ENCODE data around the gene QSOX2.

Gene QSOX2

DNA sequence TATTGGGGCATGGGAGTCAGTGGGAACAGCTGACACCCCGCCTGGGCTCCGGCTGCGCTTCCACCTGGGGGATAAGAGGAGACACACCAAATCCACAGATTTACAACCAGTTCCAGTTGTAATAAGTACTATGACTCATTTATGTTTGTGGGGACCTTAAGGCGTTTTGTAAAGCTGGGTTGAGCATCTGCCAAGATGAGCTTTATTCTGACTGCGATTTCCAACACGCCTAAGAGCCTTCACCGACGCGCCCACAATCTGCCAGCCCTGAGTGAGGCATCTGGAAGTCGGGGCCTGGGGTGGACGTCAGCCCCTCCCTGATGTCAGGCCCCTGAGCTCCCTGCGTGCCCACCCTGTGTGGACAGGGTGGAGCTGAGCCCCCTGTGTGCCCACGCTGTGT lies 26.3 kb downstream of the QSOX2 start:
- no peak for DNase-seq

DNA sequence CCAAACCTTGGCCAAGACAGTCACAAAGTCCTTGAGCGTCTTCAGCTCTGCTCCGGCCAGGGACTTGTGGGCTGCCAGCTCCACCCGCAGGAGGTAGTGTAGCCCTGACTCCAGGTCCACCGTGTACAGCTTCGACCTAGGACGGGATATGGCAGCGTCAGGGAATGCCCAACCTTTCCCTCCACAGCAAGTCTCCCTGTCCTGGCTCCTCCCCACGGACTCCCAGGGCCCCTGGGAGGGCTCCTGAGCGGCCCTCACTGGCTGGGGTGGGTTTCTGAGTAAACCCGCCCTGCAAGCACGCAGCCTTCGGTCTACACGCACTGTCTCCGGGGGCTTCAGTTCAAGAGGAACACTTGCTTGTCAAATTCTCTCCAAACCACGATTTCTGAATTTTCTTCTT lies 26.9 kb downstream of the QSOX2 start:
- DNase-seq = no peak

DNA sequence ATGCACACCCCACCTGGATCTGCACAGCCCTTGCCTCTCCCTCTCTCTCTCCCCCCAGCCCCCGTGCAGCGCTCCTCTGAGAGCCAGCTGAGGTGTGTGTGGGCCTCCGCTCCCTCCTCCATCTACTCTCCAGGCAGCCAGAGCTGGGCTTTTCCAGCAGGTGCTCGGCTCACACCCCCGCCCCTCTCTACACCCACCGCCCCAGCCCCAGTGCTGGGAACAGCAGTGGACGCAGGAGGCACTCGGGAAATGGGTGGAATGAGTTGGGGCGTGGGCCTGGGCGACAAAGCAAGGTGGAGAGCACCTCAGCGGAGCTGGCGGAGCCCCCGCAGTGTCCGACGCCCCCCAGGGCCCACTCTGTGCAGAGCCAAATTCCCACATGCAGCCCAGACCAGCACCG lies 27.3 kb downstream of the QSOX2 start:
- no peak for DNase-seq

DNA sequence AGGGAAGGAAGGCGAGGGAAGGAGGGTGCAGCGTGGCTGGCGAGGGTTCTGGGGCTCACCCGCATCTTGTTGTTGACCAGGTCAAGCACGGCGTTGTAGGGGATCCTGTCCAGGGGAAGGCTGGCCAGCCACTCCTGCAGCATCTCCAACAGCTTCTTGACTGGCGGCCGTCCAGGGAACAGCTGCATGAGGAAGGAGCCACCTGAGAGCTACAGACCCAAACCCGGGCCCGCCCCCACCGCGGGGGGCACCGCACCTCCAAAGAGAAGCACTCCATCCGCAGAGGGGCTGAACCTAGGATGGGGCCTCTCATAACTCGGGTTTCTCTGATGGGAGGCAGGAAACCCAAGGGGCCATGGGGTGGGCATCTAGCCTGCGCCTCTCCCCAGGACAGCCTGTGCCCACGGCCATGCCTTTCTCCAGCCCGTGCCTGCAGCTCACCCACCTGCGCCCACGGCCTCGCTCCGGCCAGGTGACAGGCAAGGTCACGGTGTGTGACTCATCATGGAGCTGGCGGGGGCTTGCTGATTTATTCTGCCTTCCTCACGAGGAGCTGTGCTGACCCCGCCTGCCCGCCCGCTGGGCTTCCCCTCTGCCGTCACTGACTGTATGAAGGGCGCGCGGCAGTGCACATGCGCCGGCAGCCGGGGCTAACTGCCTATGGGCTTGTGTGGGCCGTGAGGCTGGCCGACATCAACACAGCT lies 28.9 kb downstream of the QSOX2 start:
- no peak for DNase-seq

DNA sequence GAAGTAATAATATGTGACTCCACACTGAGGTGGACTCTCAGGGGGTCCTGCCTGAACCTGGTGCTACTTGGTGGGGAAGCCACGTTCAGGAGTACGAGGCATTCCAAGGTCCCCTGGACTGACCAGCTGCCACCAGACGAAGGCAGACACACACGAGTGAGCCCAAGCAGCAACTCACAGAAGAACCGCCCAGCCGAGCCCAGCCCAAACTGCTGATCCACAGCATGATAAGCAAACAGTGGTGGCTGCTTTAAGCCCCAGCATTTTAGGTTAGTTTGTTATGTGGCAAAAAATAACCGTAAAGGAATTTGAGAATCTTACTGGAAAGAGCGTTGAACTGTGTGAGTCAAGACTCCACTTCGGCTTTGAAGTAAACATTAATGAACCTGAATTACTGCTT lies 31.9 kb downstream of the QSOX2 start:
- DNase-seq = no peak

DNA sequence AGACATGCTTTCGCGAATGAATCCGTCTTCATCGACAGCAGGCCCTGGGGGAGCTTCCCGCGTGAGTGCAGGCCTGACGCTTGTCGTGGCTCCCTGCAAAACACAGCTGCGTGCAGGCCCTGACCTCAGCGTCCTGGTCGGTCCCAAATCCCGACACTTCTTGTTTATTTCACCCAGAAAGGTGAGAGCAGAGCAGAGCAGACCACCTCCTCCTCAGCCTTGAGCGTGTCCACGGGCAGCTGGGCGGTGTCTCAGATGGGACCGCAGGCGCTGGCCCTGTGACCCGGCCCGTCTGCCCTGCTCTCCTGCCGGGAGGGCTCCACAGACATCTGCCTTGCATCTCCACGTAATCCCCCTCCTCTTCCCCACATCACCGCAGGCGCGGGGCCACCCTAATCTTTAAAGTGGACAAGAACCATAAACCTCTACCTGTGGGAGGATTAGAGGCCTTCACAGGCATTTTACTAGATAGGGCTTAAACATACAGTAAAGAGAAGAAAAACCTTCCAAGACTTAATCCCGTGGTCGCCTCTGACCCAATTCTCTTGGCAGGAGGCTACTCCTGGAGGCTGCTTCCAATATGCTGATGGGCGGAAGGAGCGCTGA lies 33.2 kb downstream of the QSOX2 start:
- no peak for DNase-seq

DNA sequence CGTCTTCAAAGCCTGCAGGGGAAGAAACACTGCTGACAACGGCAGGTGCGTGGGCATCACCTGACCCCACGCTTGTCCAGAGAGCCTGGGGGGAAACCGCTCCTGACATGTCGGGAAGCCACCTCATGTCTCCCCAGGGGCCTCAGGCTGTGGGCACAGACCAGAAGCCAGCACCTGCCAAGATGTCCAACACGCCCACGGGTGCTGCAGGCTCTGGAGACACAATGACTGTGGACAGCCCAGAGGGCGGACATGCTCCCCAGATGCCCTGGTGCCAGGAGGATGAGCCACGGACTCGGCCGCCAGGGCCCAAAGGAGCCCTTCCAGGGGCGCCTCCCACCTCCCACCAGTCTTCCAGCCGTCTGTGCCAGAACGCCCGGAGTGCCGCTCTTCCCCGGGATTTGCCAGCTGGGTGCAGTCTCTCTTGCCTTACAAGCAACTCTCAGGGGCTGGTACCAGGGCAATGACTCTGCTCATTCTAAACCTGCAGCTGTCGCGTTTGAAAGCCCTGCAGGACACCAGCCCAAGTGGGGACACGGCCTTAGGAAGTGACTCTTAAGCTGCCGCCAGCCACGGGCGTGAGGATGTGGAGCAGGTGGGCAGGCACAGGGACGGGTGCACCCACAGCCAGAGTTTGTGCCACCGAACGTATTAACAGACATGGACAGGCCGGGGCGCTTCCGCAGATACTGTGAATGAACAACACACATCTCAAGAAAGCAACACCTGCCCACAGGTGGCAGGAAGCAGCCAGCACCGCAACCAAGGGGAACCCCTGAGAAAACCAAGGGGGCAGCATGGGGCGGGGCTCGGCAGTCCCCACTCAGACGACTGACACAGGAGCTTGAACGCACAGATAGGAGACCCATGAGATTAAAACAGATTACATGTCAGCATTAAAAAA lies 33.9 kb downstream of the QSOX2 start:
- DNase-seq = no peak

DNA sequence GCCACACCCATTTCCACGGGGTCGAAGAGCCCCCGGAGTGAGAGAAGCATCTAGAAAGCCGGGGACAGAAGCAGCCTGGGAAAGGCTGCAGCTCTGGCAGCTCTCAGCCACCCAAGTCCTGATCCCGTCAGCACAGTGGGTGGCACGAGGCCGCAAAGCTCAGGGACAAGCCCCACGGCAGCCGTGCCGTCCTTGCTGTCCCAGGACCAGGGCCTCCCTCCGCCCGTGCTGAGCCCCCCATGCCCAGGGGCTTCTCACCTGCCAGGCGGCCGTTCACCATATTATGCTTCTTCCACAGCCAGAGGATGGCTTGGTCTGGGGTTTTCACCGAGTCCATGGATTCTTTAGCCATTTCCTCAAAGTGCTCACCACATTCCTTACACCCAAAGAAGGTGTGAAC lies 34.6 kb downstream of the QSOX2 start:
- DNase-seq = no peak

DNA sequence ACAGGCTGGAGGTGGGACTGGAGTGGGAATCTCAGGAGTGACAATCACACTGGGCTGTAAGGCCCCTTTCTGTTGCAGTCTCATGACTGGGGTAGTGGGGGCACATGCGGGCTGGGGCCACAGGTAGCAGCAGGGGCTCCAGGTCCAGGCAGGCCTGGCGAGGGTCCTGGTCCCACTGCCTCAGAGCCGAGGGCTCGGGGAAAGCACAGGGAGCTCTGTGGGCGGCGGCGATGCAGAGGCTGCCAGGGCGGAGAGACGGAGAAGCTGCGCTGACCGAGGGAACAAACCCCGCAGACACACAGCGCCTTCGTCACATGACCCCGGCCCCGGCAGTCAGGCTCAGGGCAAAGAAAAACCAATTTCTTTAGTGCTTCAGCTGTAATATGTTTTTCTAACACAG lies 35.3 kb downstream of the QSOX2 start:
- DNase-seq = no peak

DNA sequence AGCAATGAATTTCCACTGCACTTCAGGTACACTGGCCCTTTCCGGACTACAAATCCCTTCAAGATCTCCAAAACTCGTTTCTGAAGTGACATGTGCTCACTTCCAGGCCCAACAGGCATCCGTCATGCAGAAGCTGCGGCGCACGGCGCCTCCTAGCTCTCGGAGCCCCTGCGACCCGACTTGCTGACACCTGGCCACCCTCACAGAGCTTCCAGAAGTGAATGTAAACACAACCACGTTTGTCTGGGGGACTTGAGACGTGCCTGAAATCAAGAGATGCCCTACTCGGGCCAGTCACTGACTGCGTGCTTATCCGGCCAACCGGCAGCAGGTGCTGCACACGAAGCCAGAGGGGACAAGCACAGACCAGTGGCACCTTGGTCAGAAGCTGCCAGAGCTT lies 35.8 kb downstream of the QSOX2 start:
- no peak for DNase-seq

DNA sequence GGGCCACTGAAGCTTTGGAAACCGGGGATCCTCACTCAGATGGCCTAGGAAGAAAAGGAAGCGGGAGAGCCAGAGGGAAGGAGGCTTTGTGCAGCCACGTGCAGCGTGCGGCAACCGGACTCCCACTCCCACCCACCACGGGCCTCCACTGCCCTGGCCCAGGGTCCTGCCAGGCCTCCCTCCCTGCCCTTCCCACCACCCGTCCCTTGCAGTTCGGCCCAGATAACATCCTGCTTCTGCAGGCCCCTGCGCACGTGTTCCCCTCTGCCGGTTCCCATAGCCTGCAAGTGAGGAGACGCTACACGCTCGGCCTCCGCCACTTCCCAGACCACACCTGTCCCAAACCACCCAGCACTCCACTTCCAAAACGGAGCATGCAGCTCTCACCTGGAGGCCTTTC lies 36.4 kb downstream of the QSOX2 start:
- no peak for DNase-seq

DNA sequence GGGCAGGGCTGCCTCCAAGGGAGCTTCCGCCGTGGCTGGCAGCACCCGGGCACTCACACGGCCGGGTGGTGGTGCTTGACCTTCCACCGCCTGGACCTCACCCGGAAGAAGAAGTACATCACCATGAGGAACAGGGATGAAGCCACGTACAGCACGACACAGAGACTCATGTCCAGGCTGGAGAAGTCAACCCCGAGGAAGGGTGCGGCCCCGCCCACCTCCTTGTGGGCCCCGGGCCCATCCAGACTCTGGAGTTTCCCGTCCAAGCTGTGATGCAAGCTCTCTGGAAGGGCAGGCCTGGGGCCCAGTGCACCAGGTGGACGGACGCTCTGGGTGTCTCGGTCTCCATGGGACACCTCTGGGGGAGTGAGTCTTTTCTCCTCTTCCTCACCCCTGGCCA lies 36.9 kb downstream of the QSOX2 start:
- no peak for DNase-seq

DNA sequence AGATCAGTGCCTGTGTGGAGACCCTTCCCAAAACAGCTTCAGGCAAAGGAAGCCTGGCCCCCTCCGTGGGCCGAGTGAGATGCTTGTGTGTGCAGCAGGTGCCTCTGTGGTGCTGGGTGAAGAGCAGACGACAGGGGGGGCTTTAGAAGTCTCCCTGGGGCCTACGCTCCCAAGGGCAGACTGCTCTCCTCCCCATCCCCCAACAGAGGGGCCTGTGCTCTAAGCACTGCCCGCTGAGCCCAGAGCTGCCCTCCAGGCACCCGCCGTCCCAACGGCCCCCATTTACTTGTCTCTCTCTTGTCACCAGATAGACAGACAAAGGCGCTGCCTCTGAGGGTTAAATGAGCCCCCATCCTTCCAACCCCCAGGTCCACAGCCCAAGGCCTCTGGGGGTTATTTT lies 38.0 kb downstream of the QSOX2 start:
- DNase-seq = no peak

DNA sequence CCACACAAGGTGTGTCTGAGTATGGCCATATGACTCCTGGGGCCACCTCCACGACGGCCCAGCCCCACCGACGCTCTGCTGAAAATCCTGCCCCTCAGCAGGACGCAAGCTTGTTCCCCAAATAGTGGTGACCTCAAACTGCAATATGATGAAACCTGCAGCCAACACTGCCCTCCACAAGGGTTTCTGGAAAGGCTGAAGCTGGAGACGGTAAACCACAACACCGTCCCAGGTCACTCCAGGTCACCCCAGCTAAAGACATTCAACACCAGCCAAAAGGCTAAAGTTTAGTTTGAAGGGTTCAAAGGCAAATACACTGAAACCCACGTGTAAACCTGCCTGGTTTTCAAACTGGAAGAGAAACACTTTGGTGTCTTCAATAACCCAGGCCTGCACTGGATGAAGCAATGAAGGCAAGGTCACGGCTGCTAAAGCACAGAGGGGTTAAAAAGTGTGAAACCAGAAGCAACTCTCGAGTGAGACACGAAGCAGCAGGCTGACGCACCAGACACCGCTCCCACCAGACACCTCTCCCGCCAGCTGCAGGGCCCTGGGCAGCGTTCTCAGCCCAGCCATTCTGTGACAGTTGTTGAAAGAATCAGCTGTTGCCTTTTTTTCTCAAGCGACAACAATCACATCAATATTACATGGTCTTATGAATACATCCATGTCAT lies 38.9 kb downstream of the QSOX2 start:
- DNase-seq = no peak

DNA sequence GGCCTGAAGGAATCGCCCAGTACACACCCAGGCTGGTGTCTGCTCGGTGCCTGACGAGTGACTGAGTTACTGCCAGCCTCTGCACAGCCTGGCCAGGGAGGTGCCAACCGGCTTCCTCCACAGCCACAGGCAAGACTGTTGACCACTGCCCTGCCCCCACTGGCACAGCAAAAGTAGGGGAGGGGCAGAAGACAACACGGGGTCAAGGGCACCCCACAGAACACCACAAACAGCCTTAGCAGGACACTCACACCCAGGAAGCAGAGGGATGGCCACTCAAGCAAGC lies 40.0 kb downstream of the QSOX2 start:
- DNase-seq = no peak

DNA sequence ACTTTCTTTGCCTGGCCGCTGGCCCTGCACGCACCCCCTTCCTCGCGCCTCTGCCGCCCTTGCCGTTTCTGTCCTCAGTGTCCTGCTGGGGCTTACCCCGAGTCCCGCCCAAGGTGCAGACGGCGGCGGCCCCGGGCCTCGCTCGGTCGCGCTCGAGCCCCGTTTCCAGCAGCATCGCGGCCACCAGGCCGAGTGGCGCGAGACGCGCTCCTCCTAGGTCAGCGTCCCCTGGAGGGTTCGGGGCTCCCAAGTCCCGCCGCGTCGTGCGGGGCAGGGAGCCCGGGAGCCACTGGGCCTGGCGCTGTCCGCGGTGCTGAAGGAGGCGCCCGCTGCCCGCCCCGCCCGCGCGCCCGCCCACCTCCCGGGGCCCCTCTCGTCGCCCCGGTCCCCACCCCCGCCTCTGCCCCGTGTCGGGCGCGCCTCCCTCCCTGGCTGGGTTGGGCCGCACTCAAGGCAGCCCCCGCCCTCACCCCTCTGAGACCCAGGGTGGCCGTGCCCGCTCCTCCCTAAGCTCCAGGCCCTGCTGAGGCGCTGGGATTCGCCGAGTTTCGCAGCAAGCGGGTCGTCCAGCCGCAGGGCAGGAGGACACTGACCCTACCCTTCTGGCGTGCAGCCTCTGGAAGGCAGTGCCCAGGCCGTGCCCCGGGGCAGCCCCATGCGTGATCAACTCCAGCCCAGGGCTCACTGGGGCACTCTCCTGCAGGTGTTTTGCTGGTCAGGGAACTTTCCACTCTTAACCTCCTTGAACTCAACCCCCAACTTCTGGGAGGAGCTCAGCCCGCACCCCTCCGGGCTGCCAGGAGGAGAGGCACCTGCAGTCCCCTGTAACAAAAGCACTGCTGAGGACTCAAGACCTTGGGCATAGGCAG lies 40.5 kb downstream of the QSOX2 start, which contains the start of gene LHX3:
Gene LHX3 (minus strand): TSS at position 291 of the 869 bp plus-strand sequence. CDS start 116 bp downstream, at position 175.
- DNase-seq = peak; percentile 9

DNA sequence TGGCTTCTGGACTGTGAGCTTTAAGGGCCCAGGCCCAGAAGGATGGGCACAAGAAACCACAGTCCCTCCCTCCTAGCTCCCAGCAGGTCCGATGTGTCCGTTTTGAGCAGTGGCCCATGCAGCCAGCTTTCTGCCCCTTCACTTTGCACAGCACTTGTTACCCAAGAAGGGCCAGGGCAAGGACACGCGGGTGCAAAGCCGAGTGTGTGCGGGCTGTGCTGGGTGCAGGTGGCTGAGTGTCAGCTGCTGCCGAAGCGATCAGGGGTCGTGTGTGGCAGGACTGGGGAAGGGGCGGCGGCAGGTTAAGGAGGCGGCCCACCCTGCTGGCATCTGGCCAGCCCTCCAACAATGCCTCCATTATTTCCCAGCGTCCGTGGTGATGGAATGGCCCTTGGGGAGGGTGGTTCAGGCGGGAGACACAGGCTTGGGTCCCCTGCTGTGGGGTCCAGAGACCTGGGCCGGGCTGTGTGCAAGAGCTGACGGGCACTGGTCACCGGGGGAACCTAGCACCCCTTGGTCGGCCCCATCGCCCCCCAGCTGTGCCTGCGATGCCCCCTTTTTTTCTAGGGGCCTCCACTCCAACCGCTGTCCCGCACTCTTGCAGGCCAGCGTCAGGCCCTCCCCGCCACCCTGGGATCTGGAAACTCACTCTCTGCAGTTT lies 41.3 kb downstream of the QSOX2 start:
- DNase-seq = no peak

DNA sequence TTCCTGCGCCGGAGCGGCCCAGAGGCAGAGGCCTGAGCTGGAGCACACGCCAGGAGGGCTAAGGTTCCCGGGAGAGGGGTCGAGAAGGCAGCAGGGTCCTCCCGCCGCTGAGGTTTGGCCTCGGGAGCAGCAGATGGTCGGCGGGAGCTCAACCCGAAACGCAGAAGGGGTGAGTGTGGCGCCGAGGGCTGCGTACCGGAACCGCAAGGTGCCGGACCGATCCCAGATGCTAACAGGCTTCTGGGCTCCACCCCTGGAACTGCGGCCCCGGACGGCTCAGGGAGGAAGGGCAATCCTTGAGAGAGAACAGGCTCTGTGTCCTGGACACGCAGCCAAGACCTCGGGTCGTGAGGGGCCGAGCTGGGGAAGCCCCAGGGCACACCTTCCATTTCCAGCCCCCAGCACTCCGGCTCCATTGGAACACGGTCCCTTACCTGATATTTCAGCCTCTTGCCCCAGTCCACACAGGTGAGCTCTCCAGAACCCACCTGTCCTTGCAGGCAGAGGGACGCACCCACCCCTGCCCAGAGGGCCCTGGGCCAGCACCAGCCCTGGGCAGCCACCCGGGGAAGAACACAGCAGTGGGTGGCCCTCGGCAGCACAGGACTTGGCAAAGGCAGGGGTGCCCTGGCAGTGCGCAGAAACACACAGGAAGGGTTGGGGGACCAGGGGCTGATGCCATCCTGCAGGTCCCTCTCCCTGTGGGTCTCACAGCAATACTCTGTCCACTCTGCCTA lies 42.0 kb downstream of the QSOX2 start:
- no peak for DNase-seq

DNA sequence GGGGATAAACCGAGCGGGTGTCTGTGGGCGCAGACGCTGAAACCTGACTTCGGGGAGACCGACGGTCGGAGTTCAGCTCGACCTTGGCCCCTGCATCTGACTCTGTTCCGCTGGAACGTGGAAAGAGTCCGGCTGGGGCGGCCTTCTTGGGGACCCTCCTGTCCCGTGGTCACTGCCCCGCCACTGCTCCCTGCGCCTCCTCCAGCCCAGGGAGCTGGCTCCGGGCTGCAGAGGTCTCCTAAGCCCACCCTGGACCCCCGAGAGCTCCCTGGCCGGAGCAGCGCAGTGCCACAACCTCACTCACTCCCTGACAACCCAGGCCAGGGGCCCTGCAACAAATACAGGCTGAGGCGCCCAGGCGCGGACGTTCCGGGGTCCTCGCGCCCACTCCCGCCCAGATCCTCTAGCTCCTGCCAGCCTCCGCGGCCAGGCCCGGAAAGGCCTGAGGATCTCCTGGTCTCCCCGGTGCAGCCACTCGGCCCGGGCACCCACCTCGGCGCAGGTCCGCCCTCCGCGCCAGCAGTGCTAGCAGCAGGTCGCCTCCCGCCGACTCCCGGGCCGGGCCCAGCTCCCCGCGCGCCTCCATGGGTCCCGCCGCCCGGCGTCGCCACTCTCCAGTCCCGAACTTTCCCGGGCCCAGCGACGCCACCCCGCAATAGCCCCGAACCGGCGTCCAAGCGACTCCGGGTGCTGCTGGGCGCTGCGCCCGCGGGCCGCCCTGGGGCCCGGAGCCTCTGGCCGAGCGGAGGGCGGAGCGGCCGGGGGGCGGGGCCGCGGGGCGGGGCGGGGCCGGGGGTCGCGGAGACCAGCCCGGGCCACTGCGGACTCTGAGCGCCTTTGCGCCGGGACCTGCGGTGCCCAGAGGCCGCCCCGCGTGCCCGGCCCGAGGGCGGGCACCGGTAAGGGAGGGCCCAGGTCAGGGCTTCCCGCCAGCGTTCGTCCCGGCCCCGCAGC lies 42.9 kb downstream of the QSOX2 start:
- DNase-seq = no peak
